Neuronal stem cell (in vitro differentiated cells): Measurements from ENCODE around the gene ALCAM.

ENCODE experiments used
- DNase-seq: peaks from one replicate; pipeline ENCODE4 v3.0.0-alpha.2; 2013; ENCODE audit warnings: low spot score
- H2AFZ ChIP-seq: one replicate; pipeline ENCODE4 v1.6.1; 2013; ENCODE audit warnings: mild to moderate bottlenecking, low read length, inconsistent platforms
- H2AK5ac ChIP-seq: 2 replicates; pipeline ENCODE4 v1.6.1; 2013; ENCODE audit warnings: low read depth, mild to moderate bottlenecking, inconsistent platforms, low read length, moderate library complexity, mixed read lengths
- H2BK120ac ChIP-seq: 2 replicates; pipeline ENCODE4 v1.6.1; 2013; ENCODE audit warnings: low read depth, mild to moderate bottlenecking, inconsistent platforms, low read length, moderate library complexity, mixed read lengths
- H2BK12ac ChIP-seq: one replicate; pipeline ENCODE4 v1.6.1; 2013; ENCODE audit warnings: low read length, inconsistent platforms
- H2BK15ac ChIP-seq: 2 replicates; pipeline ENCODE4 v1.6.1; 2013; ENCODE audit warnings: mild to moderate bottlenecking, low read length, inconsistent platforms, mixed read lengths
- H2BK5ac ChIP-seq: one replicate; pipeline ENCODE4 v1.6.1; 2013; ENCODE audit warnings: inconsistent platforms, mild to moderate bottlenecking, low read length, moderate library complexity
- H3K14ac ChIP-seq: one replicate; pipeline ENCODE4 v1.6.1; 2013; ENCODE audit warnings: low read length, inconsistent platforms
- H3K18ac ChIP-seq: 2 replicates; pipeline ENCODE4 v1.6.1; 2013; ENCODE audit warnings: low read length, inconsistent platforms
- H3K23ac ChIP-seq: 2 replicates; pipeline ENCODE4 v1.6.1; 2013; ENCODE audit warnings: low read depth, mild to moderate bottlenecking, mixed read lengths, low read length, inconsistent platforms; ENCODE audit not compliant: poor library complexity
- H3K27ac ChIP-seq: replicated peaks from 3 replicates; pipeline ENCODE4 v1.5.1; 2013; ENCODE audit warnings: low read length, inconsistent platforms
- H3K27me3 ChIP-seq, 3 experiments: 2 replicates each; pipeline ENCODE4 v1.6.1; 2013; ENCODE audit warnings: low read length in 3 of 3, mild to moderate bottlenecking in 2 of 3, inconsistent platforms in 1 of 3, low read depth in 1 of 3, mixed read lengths in 1 of 3, moderate library complexity in 1 of 3; ENCODE audit not compliant: control insufficient read depth in 3 of 3, insufficient read depth in 3 of 3
- H3K36me3 ChIP-seq, 2 donors: replicated peaks in 1 of 2; 2 replicates each; pipeline ENCODE4 v1.6.1; 2013; ENCODE audit warnings: low read length in 2 of 2; ENCODE audit not compliant: control insufficient read depth in 2 of 2, insufficient read depth in 2 of 2
- H3K4ac ChIP-seq: 2 replicates; pipeline ENCODE4 v1.6.1; 2013; ENCODE audit warnings: inconsistent platforms, mild to moderate bottlenecking, low read length, moderate library complexity
- H3K4me1 ChIP-seq, 2 donors: 1 replicate in 1 of 2; 2 replicates in 1 of 2; pipeline ENCODE4 v1.6.1; 2013; ENCODE audit warnings: low read length in 2 of 2, low read depth in 1 of 2; ENCODE audit not compliant: control insufficient read depth in 2 of 2, insufficient read depth in 1 of 2
- H3K4me2 ChIP-seq: one replicate; pipeline ENCODE4 v1.6.1; 2013; ENCODE audit warnings: mild to moderate bottlenecking, low read length, inconsistent platforms; ENCODE audit not compliant: insufficient read depth, poor library complexity, severe bottlenecking
- H3K4me3 ChIP-seq, 2 donors: 2 replicates each; pipeline ENCODE4 v1.5.1; 2013; ENCODE audit warnings: low read length in 2 of 2, mild to moderate bottlenecking in 2 of 2, inconsistent platforms in 1 of 2, moderate library complexity in 1 of 2
- H3K79me1 ChIP-seq: one replicate; pipeline ENCODE4 v1.6.1; 2013; ENCODE audit warnings: low read depth, mild to moderate bottlenecking, inconsistent platforms, low read length, moderate library complexity
- H3K9ac ChIP-seq: one replicate; pipeline ENCODE4 v1.6.1; 2013; ENCODE audit warnings: mild to moderate bottlenecking, low read depth, low read length, inconsistent platforms; ENCODE audit not compliant: poor library complexity
- H3K9me3 ChIP-seq, 2 donors: replicated peaks in 1 of 2; 2 replicates each; pipeline versions ENCODE3 to v1.6.1; 2013; ENCODE audit warnings: low read length in 2 of 2, mild to moderate bottlenecking in 2 of 2, inconsistent platforms in 1 of 2, low read depth in 1 of 2, mixed read lengths in 1 of 2, moderate library complexity in 1 of 2; ENCODE audit not compliant: control insufficient read depth in 2 of 2, insufficient read depth in 1 of 2
- H4K8ac ChIP-seq: one replicate; pipeline ENCODE4 v1.6.1; 2013; ENCODE audit warnings: low read depth, mild to moderate bottlenecking, inconsistent platforms, low read length, moderate library complexity
- H4K91ac ChIP-seq: one replicate; pipeline ENCODE4 v1.6.1; 2013; ENCODE audit warnings: low read length, low read depth, mild to moderate bottlenecking, inconsistent platforms; ENCODE audit not compliant: poor library complexity
- WGBS, 2 donors: extraction: QIAGEN DNeasy Blood & Tissue Kit; methylation state at CpG; one replicate each; pipeline ENCODE4 v1.1.7; 2013; ENCODE audit warnings: missing lambda C conversion rate in 2 of 2, mixed read lengths in 1 of 2; ENCODE audit not compliant: insufficient read length in 2 of 2, insufficient replicate concordance in 1 of 2; ENCODE audit errors: extremely low coverage in 2 of 2; 5-methylcytosine and 5-hydroxymethylcytosine counted together

The ALCAM gene

GRCh38 chr3:105615814-105616213 is 249.1 kb downstream of the ALCAM start:
- Histone ChIP-seq H3K79me1 (no peaks in the 10 kb centered on the region), H3K4ac (no peak overlapping the region), H2BK15ac (no peak overlapping the region), H3K14ac (no peak overlapping the region), H3K27me3 (no peaks in the 10 kb centered on the region), H3K36me3 (no peaks in the 10 kb centered on the region), H2AFZ (no peak overlapping the region), H4K8ac (no peak overlapping the region), H3K4me1 (peaks cover 2 to 8% of the 10 kb centered on the region in 2 donors), H3K23ac (no peak overlapping the region), H3K4me2 (no peak overlapping the region), H4K91ac (no peak overlapping the region), H2AK5ac (no peak overlapping the region), H2BK5ac (no peak overlapping the region), H3K27ac (no peak overlapping the region), H2BK120ac (no peak overlapping the region), H3K9ac (no peak overlapping the region), H3K4me3 (no peak overlapping the region), H3K18ac (no peak overlapping the region), H2BK12ac (no peak overlapping the region), H3K9me3 (no peaks in the 10 kb centered on the region)
- DNase-seq = no peak
- no CpG with 5 or more reads among the region's 3 CpGs for WGBS, 2 donors

- DNase-seq = no peak
- H3K79me1 ChIP-seq = no peaks in the 10 kb centered on the region
- H2BK12ac ChIP-seq = no peak overlapping the region
- no peak overlapping the region for H2BK15ac ChIP-seq
- H2BK120ac ChIP-seq = no peak overlapping the region
- no CpG with 5 or more reads among the region's 5 CpGs for WGBS, 2 donors
- H4K91ac ChIP-seq = no peak overlapping the region
- H3K9ac ChIP-seq = no peak overlapping the region
- H2BK5ac ChIP-seq = no peak overlapping the region
- no peak overlapping the region for H3K23ac ChIP-seq
- no peak overlapping the region for H4K8ac ChIP-seq
- H3K4me1 ChIP-seq = peaks cover 2 to 8% of the 10 kb centered on the region in 2 donors
- H3K27ac ChIP-seq = no peak overlapping the region
- no peak overlapping the region for H3K18ac ChIP-seq
- no peak overlapping the region for H3K14ac ChIP-seq
- H3K4ac ChIP-seq = no peak overlapping the region
- no peak overlapping the region for H3K4me2 ChIP-seq
- H2AFZ ChIP-seq = no peak overlapping the region
- no peak overlapping the region for H2AK5ac ChIP-seq
- H3K4me3 ChIP-seq = no peak overlapping the region
- H3K27me3 ChIP-seq = peaks cover 0 to 2% (median 0%) of the 10 kb centered on the region in 3 experiments
- no peaks in the 10 kb centered on the region for H3K9me3 ChIP-seq
- H3K36me3 ChIP-seq = no peaks in the 10 kb centered on the region
These were observed 249.8 kb downstream of the ALCAM start for GRCh38 chr3:105616374-105617121.

DNA sequence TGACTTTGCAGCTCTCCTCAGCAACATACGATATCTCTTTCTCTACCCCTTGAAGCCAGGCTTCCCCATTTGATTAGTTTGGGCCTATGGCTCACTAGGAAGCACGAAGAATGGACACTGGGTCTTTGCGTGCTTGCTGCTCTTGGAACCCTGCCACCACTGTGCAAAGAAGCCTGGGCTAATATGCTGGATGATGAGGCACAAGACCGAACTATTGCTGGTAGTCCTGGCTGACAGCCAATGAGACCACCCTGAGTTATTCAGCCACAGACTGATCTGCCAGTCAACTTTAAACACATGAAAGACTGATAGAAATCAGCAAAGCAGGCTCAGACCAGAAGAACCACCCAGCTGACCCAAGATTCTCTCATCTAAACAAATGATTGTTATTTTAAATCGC is 251.8 kb downstream of the ALCAM start:
- H3K27me3 ChIP-seq = peaks cover 0 to 2% (median 0%) of the 10 kb centered on the region in 3 experiments
- no peaks in the 10 kb centered on the region for H3K4me1 ChIP-seq
- H2BK15ac ChIP-seq = no peak overlapping the region
- no peak overlapping the region for H2BK5ac ChIP-seq
- no peak overlapping the region for H2AK5ac ChIP-seq
- WGBS, 2 donors = no CpG with 5 or more reads among the region's 5 CpGs
- no peak overlapping the region for H3K4me3 ChIP-seq
- no peak overlapping the region for H2BK120ac ChIP-seq
- H4K8ac ChIP-seq = no peak overlapping the region
- H3K14ac ChIP-seq = no peak overlapping the region
- no peak overlapping the region for H3K4ac ChIP-seq
- H4K91ac ChIP-seq = no peak overlapping the region
- no peak for DNase-seq
- H2AFZ ChIP-seq = no peak overlapping the region
- H3K9ac ChIP-seq = no peak overlapping the region
- H2BK12ac ChIP-seq = no peak overlapping the region
- H3K36me3 ChIP-seq = no peaks in the 10 kb centered on the region
- H3K9me3 ChIP-seq = no peaks in the 10 kb centered on the region
- H3K79me1 ChIP-seq = no peaks in the 10 kb centered on the region
- no peak overlapping the region for H3K18ac ChIP-seq
- H3K27ac ChIP-seq = no peak overlapping the region
- no peak overlapping the region for H3K23ac ChIP-seq
- H3K4me2 ChIP-seq = no peak overlapping the region

DNA sequence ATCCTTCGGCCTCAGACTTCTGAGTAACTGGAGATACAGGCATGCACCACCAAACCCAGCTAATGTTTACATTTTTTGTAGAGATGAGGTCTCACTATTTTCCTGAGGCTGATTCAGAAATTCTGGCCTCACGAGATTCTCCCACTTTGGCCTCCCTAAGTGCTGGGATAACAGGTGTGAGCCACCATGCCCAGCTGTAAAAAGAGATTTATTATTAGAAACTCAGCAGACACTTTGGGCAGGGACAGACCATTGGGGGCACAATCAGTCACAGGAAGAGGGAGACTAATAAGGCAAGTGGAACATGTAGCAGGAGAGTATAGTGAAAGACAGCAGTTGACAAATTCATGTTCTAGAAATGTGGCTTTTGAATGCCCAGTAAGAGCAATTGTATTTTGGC is 252.9 kb downstream of the ALCAM start:
- H4K91ac ChIP-seq = no peak overlapping the region
- no peak overlapping the region for H2AK5ac ChIP-seq
- H3K9ac ChIP-seq = no peak overlapping the region
- no peaks in the 10 kb centered on the region for H3K9me3 ChIP-seq
- no peak overlapping the region for H2BK15ac ChIP-seq
- H2BK5ac ChIP-seq = no peak overlapping the region
- H3K18ac ChIP-seq = no peak overlapping the region
- H3K4ac ChIP-seq = no peak overlapping the region
- no peak overlapping the region for H3K27ac ChIP-seq
- H2BK120ac ChIP-seq = no peak overlapping the region
- H3K79me1 ChIP-seq = no peaks in the 10 kb centered on the region
- H3K36me3 ChIP-seq = no peaks in the 10 kb centered on the region
- no peak overlapping the region for H2AFZ ChIP-seq
- H3K4me1 ChIP-seq = no peaks in the 10 kb centered on the region
- DNase-seq = no peak
- H3K4me3 ChIP-seq = no peak overlapping the region
- H2BK12ac ChIP-seq = no peak overlapping the region
- WGBS, 2 donors = no CpG with 5 or more reads among the region's 2 CpGs
- no peak overlapping the region for H3K4me2 ChIP-seq
- peaks cover 0 to 2% (median 0%) of the 10 kb centered on the region in 3 experiments for H3K27me3 ChIP-seq
- H3K23ac ChIP-seq = no peak overlapping the region
- H4K8ac ChIP-seq = no peak overlapping the region
- no peak overlapping the region for H3K14ac ChIP-seq
